PC-9 (cell line): ENCODE results near the gene SLC22A4.

Source experiments
- CTCF ChIP-seq: fragments of 200-600 bp; sonication (generic); conservative IDR thresholded peaks from 2 replicates; pipeline ENCODE4 v1.6.1; 2017; ENCODE audit warnings: mixed run types, antibody characterized with exemption, mild to moderate bottlenecking, moderate library complexity
- EZH2 ChIP-seq: fragments of 200-600 bp; sonication (generic); IDR thresholded peaks from 2 replicates; pipeline ENCODE4 v1.8.0; 2017; ENCODE audit warnings: antibody characterized with exemption, low read depth

GRCh38 chr5:132322266-132322665, 28.1 kb downstream of the SLC22A4 start:
- TF ChIP-seq CTCF (no peak), EZH2 (no peak)
